Measurements from ENCODE around the gene SLC16A13.

SLC16A13 gene

GRCh38 chr17:7011942-7012254 lies 23.9 kb upstream of the SLC16A13 start:
- no peak for DNase-seq (ENCODE audit: low read depth in 3 of 3)

- DNase-seq (ENCODE audit: low read depth in 3 of 3): peak; percentile 95 to 97 (median 95)
Measured at GRCh38 chr17:7014261-7014994, 21.4 kb upstream of the SLC16A13 start.

- peak; percentile 60 to 78 (median 63) for DNase-seq (ENCODE audit: low read depth in 3 of 3)
Measured at GRCh38 chr17:7014995-7015958, 20.5 kb upstream of the SLC16A13 start.

- DNase-seq (ENCODE audit: low read depth in 3 of 3): no peak
Measured at GRCh38 chr17:7016418-7016817, 19.4 kb upstream of the SLC16A13 start.

GRCh38 chr17:7016886-7017826 lies 18.7 kb upstream of the SLC16A13 start:
- no peak for DNase-seq (ENCODE audit: low read depth in 3 of 3)

- no peak for DNase-seq (ENCODE audit: low read depth in 3 of 3)
Measured at GRCh38 chr17:7017827-7018200, 18.0 kb upstream of the SLC16A13 start.

GRCh38 chr17:7018331-7018964 lies 17.4 kb upstream of the SLC16A13 start:
- DNase-seq (ENCODE audit: low read depth in 3 of 3): no peak

- DNase-seq (ENCODE audit: low read depth in 3 of 3): no peak
Measured at GRCh38 chr17:7019367-7019766, 16.4 kb upstream of the SLC16A13 start.

GRCh38 chr17:7019839-7020519 lies 15.8 kb upstream of the SLC16A13 start:
- DNase-seq (ENCODE audit: low read depth in 3 of 3): no peak

- DNase-seq (ENCODE audit: low read depth in 3 of 3): no peak
Measured at GRCh38 chr17:7020894-7021664, 14.7 kb upstream of the SLC16A13 start.

GRCh38 chr17:7021993-7022778 lies 13.6 kb upstream of the SLC16A13 start:
- DNase-seq (ENCODE audit: low read depth in 3 of 3): peak in 2 of 3 experiments; percentile 65 to 80

GRCh38 chr17:7022781-7023571 lies 12.8 kb upstream of the SLC16A13 start, which contains the start of gene BCL6B:
TSS of gene BCL6B (plus strand) at chr17:7023050. CDS start at chr17:7023672, 622 bp downstream.
- no peak for DNase-seq (ENCODE audit: low read depth in 3 of 3)

- peak; percentile 89 to 95 (median 90) for DNase-seq (ENCODE audit: low read depth in 3 of 3)
Measured at GRCh38 chr17:7023576-7024401, 12.0 kb upstream of the SLC16A13 start.

GRCh38 chr17:7024402-7024785 lies 11.4 kb upstream of the SLC16A13 start:
- no peak for DNase-seq (ENCODE audit: low read depth in 3 of 3)

GRCh38 chr17:7025245-7025644 lies 10.6 kb upstream of the SLC16A13 start:
- no peak for DNase-seq (ENCODE audit: low read depth in 3 of 3)

- DNase-seq (ENCODE audit: low read depth in 3 of 3): no peak
Measured at GRCh38 chr17:7026471-7027115, 9.2 kb upstream of the SLC16A13 start.

GRCh38 chr17:7027335-7027734 lies 8.5 kb upstream of the SLC16A13 start:
- no peak for DNase-seq (ENCODE audit: low read depth in 3 of 3)

Measured in stimulated activated CD4-positive, alpha-beta T cell treated with anti-CD3 and anti-CD28 coated beads, TNF-alpha, amount 100 ng/mL, for 24 hours (primary cell).